Astrocyte (in vitro differentiated cells and primary cell): ENCODE data around the gene ATXN1.

Experiments used
- EZH2 ChIP-seq: IDR thresholded peaks from 2 replicates; pipeline ENCODE4 v1.6.1; 2012; ENCODE audit warnings: mild to moderate bottlenecking, low read length, inconsistent platforms; ENCODE audit not compliant: insufficient read depth
- TF ChIP-seq, protein P1 (sequence below): IDR thresholded peaks from 2 replicates; pipeline ENCODE4 v1.5.1; 2011; ENCODE audit warnings: low read depth, mild to moderate bottlenecking, inconsistent platforms, low read length, moderate library complexity; ENCODE audit not compliant: insufficient read depth

DNA sequence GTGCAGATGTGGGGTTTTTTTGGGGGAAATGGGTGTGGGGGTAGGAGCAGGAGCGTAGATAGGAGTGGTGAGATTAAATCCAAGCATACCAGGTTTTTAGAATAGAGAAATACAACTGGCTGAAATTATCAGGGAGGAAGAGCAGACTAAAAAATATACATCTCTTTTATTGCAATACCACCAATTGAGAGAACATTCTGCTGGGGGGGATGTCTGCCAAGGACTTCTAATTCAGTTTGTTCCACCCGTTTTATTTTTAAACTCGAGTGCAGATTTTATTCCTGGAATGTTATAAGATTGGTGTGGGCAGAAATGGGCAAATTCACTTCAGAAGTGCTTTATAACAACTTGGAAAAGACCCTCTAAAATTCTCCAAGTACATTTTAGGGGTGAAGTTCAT, 330.2 kb downstream of the ATXN1 start:
- TF ChIP-seq, protein P1, sequence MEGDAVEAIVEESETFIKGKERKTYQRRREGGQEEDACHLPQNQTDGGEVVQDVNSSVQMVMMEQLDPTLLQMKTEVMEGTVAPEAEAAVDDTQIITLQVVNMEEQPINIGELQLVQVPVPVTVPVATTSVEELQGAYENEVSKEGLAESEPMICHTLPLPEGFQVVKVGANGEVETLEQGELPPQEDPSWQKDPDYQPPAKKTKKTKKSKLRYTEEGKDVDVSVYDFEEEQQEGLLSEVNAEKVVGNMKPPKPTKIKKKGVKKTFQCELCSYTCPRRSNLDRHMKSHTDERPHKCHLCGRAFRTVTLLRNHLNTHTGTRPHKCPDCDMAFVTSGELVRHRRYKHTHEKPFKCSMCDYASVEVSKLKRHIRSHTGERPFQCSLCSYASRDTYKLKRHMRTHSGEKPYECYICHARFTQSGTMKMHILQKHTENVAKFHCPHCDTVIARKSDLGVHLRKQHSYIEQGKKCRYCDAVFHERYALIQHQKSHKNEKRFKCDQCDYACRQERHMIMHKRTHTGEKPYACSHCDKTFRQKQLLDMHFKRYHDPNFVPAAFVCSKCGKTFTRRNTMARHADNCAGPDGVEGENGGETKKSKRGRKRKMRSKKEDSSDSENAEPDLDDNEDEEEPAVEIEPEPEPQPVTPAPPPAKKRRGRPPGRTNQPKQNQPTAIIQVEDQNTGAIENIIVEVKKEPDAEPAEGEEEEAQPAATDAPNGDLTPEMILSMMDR, result no peak
- TF ChIP-seq EZH2, result no peak
